Measurements from ENCODE around the gene AGO4. TPM values are rescaled to one million over a fixed set of nuclear protein-coding genes. Genes with fewer than 3 reads are reported as not detected.

AGO4 gene
- total and polyA plus RNA-seq, 2 of the 4 experiments (the other 2 are of a cell fraction) = 8.2 to 9.2 TPM

- intact Hi-C loops (cut with micrococcal nuclease) = no loop called here
- no peak overlapping the region for H3K14ac ChIP-seq (replicated peaks; ENCODE audit: low read depth, low read length)
- ATAC-seq (ENCODE audit: low read depth) (no peak), DNase-seq (no peak)
- no peaks in the 10 kb centered on the region for H4K20me1 ChIP-seq (ENCODE audit: insufficient read depth, low read length)
- H3K36me3 ChIP-seq (ENCODE audit: control insufficient read depth, insufficient read depth, low read length) = peaks cover 32% of the 10 kb centered on the region
- no peak overlapping the region for H4K5ac ChIP-seq (ENCODE audit: low read depth, low read length)
- H3K4ac ChIP-seq (ENCODE audit: low read depth, low read length) = no peak overlapping the region
- no TSS peak for BruUV-seq (replicated peaks)
- POLR2A ChIA-PET (ENCODE audit: unreplicated experiment) = no interaction called here
- no peaks in the 10 kb centered on the region for H3K79me1 ChIP-seq (ENCODE audit: low read depth in 1 of 2, low read length in 2 of 2)
- no peak for TF ChIP-seq MAZ (IDR thresholded peaks at IDR 0.05; ENCODE audit: borderline replicate concordance, low read depth, low read length)
- no peak for TF ChIP-seq RAD21 (IDR thresholded peaks at IDR 0.05; ENCODE audit: low read length)
- no peak for TF ChIP-seq CHD1 (IDR thresholded peaks at IDR 0.05; ENCODE audit: low read depth, low read length)
- TF ChIP-seq RFX5 (IDR thresholded peaks at IDR 0.05; ENCODE audit: low read depth, low read length) = no peak
- no peak for TF ChIP-seq SMC3 (IDR thresholded peaks at IDR 0.05; ENCODE audit: low read depth, low read length)
- TF ChIP-seq BHLHE40 (IDR thresholded peaks at IDR 0.05; ENCODE audit: low read depth, low read length) = no peak
- TF ChIP-seq USF2 (IDR thresholded peaks at IDR 0.05; ENCODE audit: low read depth, low read length) = no peak
- no peak for TF ChIP-seq FOS (IDR thresholded peaks at IDR 0.05; ENCODE audit: low read depth, low read length)
- TF ChIP-seq MAFK (IDR thresholded peaks at IDR 0.05; ENCODE audit: low read depth, low read length) = no peak
- no peak for TF ChIP-seq CTCF (conservative IDR thresholded peaks at IDR 0.05; ENCODE audit: low read depth, low read length)
- no peak for TF ChIP-seq ELK1 (IDR thresholded peaks at IDR 0.05; ENCODE audit: borderline replicate concordance, low read depth, low read length)
- no peak for TF ChIP-seq NFE2L2 (IDR thresholded peaks at IDR 0.05; ENCODE audit: low read depth, low read length)
- no peak for TF ChIP-seq POLR2A (IDR thresholded peaks at IDR 0.05; ENCODE audit: low read depth, low read length)
- H3K4me1 ChIP-seq (ENCODE audit: control insufficient read depth, insufficient read depth, low read length) = no peaks in the 10 kb centered on the region
- no peak overlapping the region for H3K56ac ChIP-seq (ENCODE audit: extremely low read depth, insufficient read depth, low read length)
- H3K9me3 ChIP-seq (ENCODE audit: control insufficient read depth, insufficient read depth, low read length) = no peaks in the 10 kb centered on the region
- no peak overlapping the region for H2AK5ac ChIP-seq (ENCODE audit: low read depth, low read length)
- no peaks in the 10 kb centered on the region for H3K27me3 ChIP-seq (ENCODE audit: control insufficient read depth, insufficient read depth, low read length)
- no peak overlapping the region for H3K27ac ChIP-seq (ENCODE audit: insufficient read depth, low read length)
- dilution Hi-C loops (cut with HindIII; ENCODE audit: low sequenced_read_pairs, unreplicated experiment) = no loop called here
- in situ Hi-C loops (cut with MboI; ENCODE audit: low sequenced_read_pairs) = no loop called here
- no peak overlapping the region for H4K8ac ChIP-seq (ENCODE audit: low read depth in 2 of 2, low read length in 2 of 2)
- H3K9ac ChIP-seq (ENCODE audit: low read depth, low read length) = no peak overlapping the region
- H3K4me3 ChIP-seq (ENCODE audit: insufficient read depth, low read depth, low read length) = no peak overlapping the region
- H2BK15ac ChIP-seq (ENCODE audit: low read depth, low read length) = no peak overlapping the region
- no peak overlapping the region for H3K23ac ChIP-seq (ENCODE audit: low read depth, low read length)
- no peak overlapping the region for H2AFZ ChIP-seq (replicated peaks; ENCODE audit: low read length, poor library complexity)
- H3K18ac ChIP-seq (ENCODE audit: low read depth, low read length) = no peak overlapping the region
- H3K4me2 ChIP-seq (ENCODE audit: low read depth, low read length) = no peak overlapping the region
- no peak overlapping the region for H4K91ac ChIP-seq (ENCODE audit: insufficient read depth, low read depth, low read length)
- H2BK20ac ChIP-seq (ENCODE audit: low read depth, low read length) = no peak overlapping the region
- no peaks in the 10 kb centered on the region for H3K9me1 ChIP-seq (ENCODE audit: insufficient read depth, low read length)
- H2BK5ac ChIP-seq (ENCODE audit: low read depth, low read length, poor library complexity, severe bottlenecking) = no peak overlapping the region
- no peak overlapping the region for H2AK9ac ChIP-seq (replicated peaks; ENCODE audit: low read depth, low read length, poor library complexity)
- H2BK120ac ChIP-seq (ENCODE audit: low read depth, low read length) = no peak overlapping the region
- CTCF ChIA-PET = interaction anchor here (1.2 kb wide), 1 partner anchor 17 kb away, joined by 4 read pairs; no protein-coding TSS in a partner anchor
- WGBS, 2 experiments (ENCODE audit: extremely low coverage in 2 of 2, insufficient read length in 1 of 2) = 100% methylated on average over 1 of the region's 2 CpGs; no CpG with 5 or more reads in 1 of the 2 experiments
Measured at GRCh38 chr1:35834218-35834617, 26.4 kb downstream of the AGO4 start.

All from IMR-90 (cell line).